Body of pancreas (tissue), 4 donors: ENCODE results near the gene ABL2.
"Not testable (repeated sequence)": the region's sequence is repeated elsewhere in the genome, so short reads cannot be mapped to it uniquely, and the experiment has no call there.

Experiments used
- CTCF ChIP-seq, 7 experiments: fragments of 450-650 bp in 4 of 7; fragments of 200-600 bp in 3 of 7; sonication (generic) in 3 of 7; IDR thresholded peaks; one replicate each; pipeline ENCODE4 v1.5.1; 2016 to 2019; ENCODE audit warnings: antibody characterized with exemption in 7 of 7
- POLR2A ChIP-seq, 3 donors: fragments of 450-650 bp; IDR thresholded peaks; one replicate each; pipeline ENCODE4 v1.6.1; 2016; ENCODE audit warnings: antibody characterized with exemption in 3 of 3, mild to moderate bottlenecking in 2 of 3

GRCh38 chr1:179274424-179274823 is 44.9 kb upstream of the ABL2 start:
- TF ChIP-seq CTCF, POLR2A (IDR thresholded peaks at IDR 0.05): not testable (repeated sequence)
